Stimulated activated naive CD8-positive, alpha-beta T cell treated with anti-CD3 and anti-CD28 coated beads, Interleukin-15, Interleukin-2, amounts not matched to agents 100 ng/mL and 50 ng/mL, for 24 hours (primary cell): ENCODE results near the gene SLC9A9.
"Not testable (repeated sequence)": the region's sequence is repeated elsewhere in the genome, so short reads cannot be mapped to it uniquely, and the experiment has no call there.

ENCODE experiments used
- H3K27ac Mint-ChIP-seq: one replicate; pipeline ENCODE4 v1.8.0; 2021; ENCODE audit warnings: mild to moderate bottlenecking, mixed read lengths
- H3K27me3 Mint-ChIP-seq: one replicate; pipeline ENCODE4 v1.8.0; 2021; ENCODE audit warnings: mixed read lengths
- H3K36me3 Mint-ChIP-seq: one replicate; pipeline ENCODE4 v1.8.0; 2021; ENCODE audit warnings: low read depth, mixed read lengths
- H3K4me1 Mint-ChIP-seq: one replicate; pipeline ENCODE4 v1.8.0; 2021; ENCODE audit warnings: low read depth, mixed read lengths
- H3K4me3 Mint-ChIP-seq: one replicate; pipeline ENCODE4 v1.8.0; 2021; ENCODE audit warnings: mild to moderate bottlenecking, mixed read lengths
- H3K9me3 Mint-ChIP-seq: one replicate; pipeline ENCODE4 v1.8.0; 2021; ENCODE audit warnings: mixed read lengths

The SLC9A9 gene

DNA sequence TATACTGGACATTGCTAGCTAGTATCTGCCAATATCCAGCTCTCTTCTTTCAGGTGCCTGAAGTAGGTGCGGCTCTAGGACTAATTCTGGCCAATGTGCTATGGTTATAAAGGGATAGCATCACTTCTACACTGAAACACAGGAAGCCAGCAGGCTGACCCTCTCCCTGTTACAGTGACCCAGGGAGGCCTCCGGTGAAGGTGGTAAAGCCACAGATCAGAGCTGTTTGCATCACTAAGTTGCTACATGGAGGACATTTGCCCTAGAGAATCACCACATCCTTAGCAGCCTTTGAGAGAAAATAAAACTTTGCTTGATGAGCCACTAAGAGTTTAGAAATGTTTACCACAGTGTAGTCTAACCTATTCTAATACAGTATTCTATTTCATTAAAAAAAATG lies 567.3 kb downstream of the SLC9A9 start:
- H3K4me3 Mint-ChIP-seq: no peak overlapping the region
- no peaks in the 10 kb centered on the region for H3K9me3 Mint-ChIP-seq
- H3K27ac Mint-ChIP-seq: no peak overlapping the region

GRCh38 chr3:143279567-143279966 lies 568.7 kb downstream of the SLC9A9 start:
- H3K27me3 Mint-ChIP-seq, H3K4me3 Mint-ChIP-seq, H3K36me3 Mint-ChIP-seq, H3K27ac Mint-ChIP-seq, H3K9me3 Mint-ChIP-seq: not testable (repeated sequence)
- H3K4me1 Mint-ChIP-seq: peaks cover 72% of the 10 kb centered on the region

More for the DNA sequence above, 567.3 kb downstream of the SLC9A9 start:
- Mint-ChIP-seq H3K27me3 (no peaks in the 10 kb centered on the region), H3K36me3 (no peaks in the 10 kb centered on the region), H3K4me1 (peaks cover 75% of the 10 kb centered on the region)

- no peak overlapping the region for H3K4me3 Mint-ChIP-seq
- H3K27ac Mint-ChIP-seq: no peak overlapping the region
- peaks cover 66% of the 10 kb centered on the region for H3K4me1 Mint-ChIP-seq
Observed at GRCh38 chr3:143278721-143279120, 569.5 kb downstream of the SLC9A9 start.

DNA sequence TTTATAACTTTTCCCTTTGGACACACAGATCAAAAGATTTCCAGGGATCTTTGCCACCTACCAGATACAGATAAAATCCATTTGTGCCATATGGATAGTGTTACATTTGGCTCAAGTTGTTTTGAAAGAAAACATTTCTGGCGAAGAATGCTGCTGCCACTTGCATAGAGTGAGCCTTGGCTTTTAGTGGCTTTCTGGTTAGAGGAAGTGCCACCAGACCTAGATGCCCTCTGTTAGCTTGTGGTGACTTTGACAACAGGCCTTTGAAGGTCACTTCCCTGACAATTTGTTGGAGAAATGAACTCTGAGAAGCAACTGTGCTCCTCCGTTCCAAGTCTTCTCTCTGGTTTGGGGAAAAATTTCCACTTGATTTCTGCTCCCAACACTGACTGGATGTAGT lies 570.7 kb downstream of the SLC9A9 start:
- H3K9me3 Mint-ChIP-seq: no peaks in the 10 kb centered on the region
- no peak overlapping the region for H3K4me3 Mint-ChIP-seq
- H3K36me3 Mint-ChIP-seq: no peaks in the 10 kb centered on the region
- H3K27me3 Mint-ChIP-seq: no peaks in the 10 kb centered on the region
- H3K4me1 Mint-ChIP-seq: peaks cover 54% of the 10 kb centered on the region
- no peak overlapping the region for H3K27ac Mint-ChIP-seq

More at GRCh38 chr3:143278721-143279120, 569.5 kb downstream of the SLC9A9 start:
- Mint-ChIP-seq H3K36me3 (no peaks in the 10 kb centered on the region), H3K9me3 (no peaks in the 10 kb centered on the region), H3K27me3 (no peaks in the 10 kb centered on the region)

GRCh38 chr3:143276592-143276991 lies 571.7 kb downstream of the SLC9A9 start:
- no peaks in the 10 kb centered on the region for H3K9me3 Mint-ChIP-seq
- H3K36me3 Mint-ChIP-seq: no peaks in the 10 kb centered on the region
- H3K4me1 Mint-ChIP-seq: peaks cover 45% of the 10 kb centered on the region
- H3K27ac Mint-ChIP-seq: peak overlapping the region; percentile 74
- H3K4me3 Mint-ChIP-seq: peak overlapping the region; percentile 33
- no peaks in the 10 kb centered on the region for H3K27me3 Mint-ChIP-seq

DNA sequence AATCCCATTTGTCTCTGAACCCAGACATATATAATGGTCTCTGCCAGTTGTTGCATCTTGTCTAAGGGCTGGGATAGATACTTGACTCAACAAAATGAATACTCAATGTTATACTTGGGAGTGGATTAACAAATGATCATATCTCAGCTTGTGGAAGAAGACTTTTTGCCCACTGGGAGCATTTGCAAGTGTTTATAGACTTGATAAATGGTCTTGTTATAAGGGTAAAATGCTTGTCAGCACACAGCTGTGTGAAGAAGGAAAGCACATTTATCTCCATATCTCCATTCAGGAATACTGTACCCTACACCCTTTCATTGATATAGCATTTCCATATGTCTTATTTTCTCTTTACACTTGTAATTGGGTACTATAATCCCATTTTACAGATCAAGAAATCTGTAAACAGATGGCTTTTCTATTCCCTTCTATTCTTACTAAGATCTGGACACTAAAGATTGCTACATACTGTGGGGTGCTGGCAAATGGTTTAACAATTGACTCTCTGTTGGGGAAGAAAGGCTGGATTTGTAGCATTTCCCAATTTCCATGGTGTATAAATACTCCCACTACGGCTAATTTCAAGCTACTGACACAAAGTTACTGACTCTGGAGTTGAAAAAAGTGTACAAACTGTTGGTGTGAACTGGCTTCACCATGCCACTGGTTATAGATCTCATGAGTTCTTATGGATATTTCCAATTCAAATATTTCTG lies 574.1 kb downstream of the SLC9A9 start:
- Mint-ChIP-seq H3K4me1 (peaks cover 33% of the 10 kb centered on the region), H3K9me3 (no peaks in the 10 kb centered on the region), H3K36me3 (no peaks in the 10 kb centered on the region), H3K4me3 (no peak overlapping the region), H3K27me3 (no peaks in the 10 kb centered on the region), H3K27ac (no peak overlapping the region)

DNA sequence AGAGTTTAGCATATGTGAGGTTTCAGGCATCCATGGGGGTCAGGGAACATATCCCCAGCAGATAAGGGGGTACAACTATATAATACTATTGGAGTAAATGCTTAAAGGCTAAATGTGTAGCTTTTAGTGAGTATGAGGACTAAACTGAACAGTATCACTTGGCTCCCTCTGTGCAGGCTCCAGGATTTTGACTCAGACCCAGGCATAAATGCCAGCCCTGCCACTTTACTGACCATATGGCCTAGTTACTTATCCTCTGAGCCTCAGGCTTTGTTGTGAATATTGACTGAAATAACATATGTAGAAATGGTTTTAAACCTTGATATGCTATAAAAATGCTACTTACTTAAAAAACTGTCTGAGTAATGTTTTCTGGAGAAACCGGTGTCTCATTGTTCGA lies 577.1 kb downstream of the SLC9A9 start:
- Mint-ChIP-seq H3K36me3 (peaks cover 3% of the 10 kb centered on the region), H3K4me1 (peaks cover 14% of the 10 kb centered on the region), H3K4me3 (no peak overlapping the region), H3K9me3 (no peaks in the 10 kb centered on the region), H3K27me3 (no peaks in the 10 kb centered on the region), H3K27ac (no peak overlapping the region)

DNA sequence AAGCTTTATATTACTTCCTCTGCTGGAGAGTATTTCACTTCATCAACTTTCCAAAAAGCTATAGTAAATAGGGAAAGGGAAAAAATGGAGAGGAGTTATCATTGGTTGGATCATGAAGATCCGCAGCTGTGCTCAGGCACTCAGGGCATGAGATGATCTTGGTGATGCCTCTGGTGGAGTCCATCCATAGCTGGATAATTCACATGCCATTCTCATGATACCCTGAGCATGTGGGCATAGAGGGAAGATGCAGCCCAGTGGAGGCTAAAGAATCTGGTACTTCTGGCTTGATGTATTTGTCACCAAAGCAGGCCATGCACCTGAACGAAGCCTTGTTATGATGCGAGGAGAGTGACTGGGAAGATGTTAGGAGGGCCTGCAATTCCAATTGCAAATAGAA lies 578.5 kb downstream of the SLC9A9 start:
- Mint-ChIP-seq H3K4me3 (no peak overlapping the region), H3K4me1 (peaks cover 8% of the 10 kb centered on the region), H3K9me3 (no peaks in the 10 kb centered on the region), H3K27ac (no peak overlapping the region), H3K27me3 (no peaks in the 10 kb centered on the region), H3K36me3 (peaks cover 3% of the 10 kb centered on the region)

GRCh38 chr3:143267989-143268388 lies 580.3 kb downstream of the SLC9A9 start:
- H3K36me3 Mint-ChIP-seq: peaks cover 3% of the 10 kb centered on the region
- H3K27ac Mint-ChIP-seq: no peak overlapping the region
- peaks cover 8% of the 10 kb centered on the region for H3K4me1 Mint-ChIP-seq
- H3K4me3 Mint-ChIP-seq: no peak overlapping the region
- H3K9me3 Mint-ChIP-seq: no peaks in the 10 kb centered on the region
- no peaks in the 10 kb centered on the region for H3K27me3 Mint-ChIP-seq

DNA sequence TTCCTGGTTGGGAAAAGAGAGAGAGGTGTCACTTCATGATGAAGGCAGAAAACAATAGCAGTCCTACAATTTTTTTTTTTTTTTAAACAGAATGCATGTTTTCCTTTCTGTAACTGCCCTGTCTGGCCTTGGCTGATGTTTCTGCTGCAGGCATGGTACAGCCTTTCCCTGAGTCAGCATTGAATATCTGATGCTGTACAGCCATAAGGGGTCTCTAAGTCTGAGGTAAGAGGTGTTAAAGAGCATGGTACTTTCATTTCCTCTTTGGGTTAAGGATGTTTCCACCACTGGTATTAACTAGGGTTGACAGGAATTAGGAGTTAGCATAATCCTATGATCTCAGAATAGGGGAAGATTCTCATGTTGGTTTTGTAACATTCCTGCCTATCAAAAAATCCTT lies 581.3 kb downstream of the SLC9A9 start:
- Mint-ChIP-seq H3K4me3 (no peak overlapping the region), H3K27ac (no peak overlapping the region), H3K36me3 (peaks cover 3% of the 10 kb centered on the region), H3K4me1 (peaks cover 8% of the 10 kb centered on the region), H3K27me3 (no peaks in the 10 kb centered on the region), H3K9me3 (no peaks in the 10 kb centered on the region)

DNA sequence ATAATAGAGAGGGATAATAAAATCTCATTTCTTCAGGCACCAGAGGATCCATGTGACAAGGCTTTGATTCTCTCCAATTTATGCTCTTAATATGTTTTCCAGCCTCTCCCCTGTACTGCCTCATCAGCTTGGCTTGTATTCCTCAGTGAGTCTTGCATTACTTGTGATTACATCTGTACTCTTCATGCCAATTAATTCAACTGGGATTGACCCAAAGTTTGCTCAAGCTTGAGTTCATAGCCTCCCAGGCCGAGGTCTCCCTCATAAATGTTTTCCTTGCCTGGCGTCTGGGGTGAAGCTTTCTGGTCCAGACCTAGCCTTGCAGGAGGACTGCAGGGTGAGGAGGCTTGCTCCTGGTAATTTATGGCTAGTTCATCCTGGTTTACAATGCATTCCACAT lies 581.8 kb downstream of the SLC9A9 start:
- Mint-ChIP-seq H3K4me1 (peaks cover 8% of the 10 kb centered on the region), H3K4me3 (no peak overlapping the region), H3K36me3 (peaks cover 3% of the 10 kb centered on the region), H3K27me3 (no peaks in the 10 kb centered on the region), H3K9me3 (no peaks in the 10 kb centered on the region), H3K27ac (no peak overlapping the region)

GRCh38 chr3:143265501-143266070 lies 582.7 kb downstream of the SLC9A9 start:
- H3K4me3 Mint-ChIP-seq: no peak overlapping the region
- H3K4me1 Mint-ChIP-seq: peaks cover 8% of the 10 kb centered on the region
- no peaks in the 10 kb centered on the region for H3K9me3 Mint-ChIP-seq
- H3K36me3 Mint-ChIP-seq: peaks cover 3% of the 10 kb centered on the region
- H3K27ac Mint-ChIP-seq: no peak overlapping the region
- no peaks in the 10 kb centered on the region for H3K27me3 Mint-ChIP-seq

- no peaks in the 10 kb centered on the region for H3K27me3 Mint-ChIP-seq
- H3K27ac Mint-ChIP-seq: no peak overlapping the region
- H3K4me3 Mint-ChIP-seq: no peak overlapping the region
- no peaks in the 10 kb centered on the region for H3K9me3 Mint-ChIP-seq
- peaks cover 8% of the 10 kb centered on the region for H3K4me1 Mint-ChIP-seq
- H3K36me3 Mint-ChIP-seq: peaks cover 3% of the 10 kb centered on the region
Observed at GRCh38 chr3:143263852-143264513, 584.3 kb downstream of the SLC9A9 start.

- Mint-ChIP-seq H3K4me1 (peaks cover 3% of the 10 kb centered on the region), H3K9me3 (no peaks in the 10 kb centered on the region), H3K27me3 (no peaks in the 10 kb centered on the region), H3K4me3 (no peak overlapping the region), H3K27ac (no peak overlapping the region), H3K36me3 (peaks cover 3% of the 10 kb centered on the region)
Observed at GRCh38 chr3:143261848-143262247, 586.4 kb downstream of the SLC9A9 start.

DNA sequence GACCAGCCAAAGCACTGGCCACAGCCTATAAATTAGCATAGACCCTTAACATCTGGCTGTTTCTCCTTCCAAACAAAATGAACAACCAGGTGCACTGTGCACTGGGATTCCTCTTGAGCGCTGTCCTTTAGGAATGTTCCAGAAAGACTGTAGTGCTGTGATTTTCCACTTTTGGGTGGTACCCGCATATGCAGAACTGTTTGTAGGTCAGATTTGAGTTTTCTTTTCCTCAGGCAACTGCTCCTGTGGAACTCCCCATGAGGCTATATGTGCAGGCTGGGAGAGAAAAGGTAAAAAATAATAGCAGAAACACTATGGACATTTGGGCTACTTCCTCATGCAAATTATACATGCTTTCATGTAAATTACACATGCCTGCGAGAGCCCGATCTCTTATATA lies 589.6 kb downstream of the SLC9A9 start:
- Mint-ChIP-seq H3K9me3 (no peaks in the 10 kb centered on the region), H3K4me3 (no peak overlapping the region), H3K27ac (no peak overlapping the region), H3K4me1 (no peaks in the 10 kb centered on the region), H3K36me3 (no peaks in the 10 kb centered on the region), H3K27me3 (no peaks in the 10 kb centered on the region)
